Stimulated activated naive CD8-positive, alpha-beta T cell treated with anti-CD3 and anti-CD28 coated beads, Interleukin-15, Interleukin-2, amounts not matched to agents 100 U/mL and 50 U/mL, for 24 hours (primary cell): ENCODE data around the gene NOBOX.
"Not testable (repeated sequence)": the region's sequence is repeated elsewhere in the genome, so short reads cannot be mapped to it uniquely, and the experiment has no call there.

Source experiments
- ATAC-seq: fragments of 150-1000 bp; cut with Tn5 transposase; one replicate; pipeline ENCODE4 v1.10.0; 2021
- DNase-seq: peaks from one replicate; pipeline ENCODE4 v3.0.0; 2021

The NOBOX gene

GRCh38 chr7:144391014-144391413 lies 12.5 kb downstream of the NOBOX start:
- DNase-seq (no peak), ATAC-seq (no peak)

- DNase-seq = no peak
Measured at GRCh38 chr7:144390481-144390880, 13.0 kb downstream of the NOBOX start.

GRCh38 chr7:144388950-144389349 lies 14.5 kb downstream of the NOBOX start:
- ATAC-seq (no peak), DNase-seq (no peak)

More at GRCh38 chr7:144390481-144390880, 13.0 kb downstream of the NOBOX start:
- no peak for ATAC-seq

GRCh38 chr7:144386741-144387140 lies 16.8 kb downstream of the NOBOX start:
- DNase-seq = no peak
- peak; percentile 38 for ATAC-seq

DNA sequence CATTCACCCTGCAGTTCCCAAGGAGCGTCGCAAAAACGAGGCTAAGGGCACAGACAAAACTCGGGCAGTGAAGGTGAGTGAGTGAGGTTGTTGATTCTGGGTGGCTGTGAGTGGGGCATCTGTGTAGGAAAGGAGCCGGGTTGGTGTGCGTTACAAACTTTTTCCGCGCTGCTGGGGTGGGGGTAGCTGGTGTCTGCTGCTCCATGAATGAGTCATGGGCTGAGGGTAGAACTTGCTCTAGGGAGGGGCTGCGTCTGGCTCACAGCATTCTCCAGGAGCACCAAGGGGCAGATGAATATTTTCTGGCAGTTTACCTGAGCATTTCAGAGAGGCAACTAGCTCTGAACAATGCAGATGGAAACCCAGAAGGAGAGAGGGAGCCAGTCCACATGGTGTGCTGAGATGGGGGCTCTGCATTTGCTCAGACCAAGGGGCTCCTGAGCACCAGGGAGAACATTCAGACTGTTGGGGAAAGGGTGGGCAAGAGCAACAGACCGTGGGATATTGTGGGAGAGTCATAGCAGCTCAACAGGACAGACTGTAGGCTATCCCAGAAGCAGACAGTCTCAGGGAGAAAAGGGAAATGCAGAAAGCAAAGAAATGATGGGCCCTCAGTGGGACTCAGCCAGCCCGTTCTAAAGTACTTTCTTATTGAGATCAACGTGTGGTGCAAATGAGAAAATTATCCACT lies 18.8 kb downstream of the NOBOX start:
- ATAC-seq (peak; percentile 92), DNase-seq (peak; percentile 66)

DNA sequence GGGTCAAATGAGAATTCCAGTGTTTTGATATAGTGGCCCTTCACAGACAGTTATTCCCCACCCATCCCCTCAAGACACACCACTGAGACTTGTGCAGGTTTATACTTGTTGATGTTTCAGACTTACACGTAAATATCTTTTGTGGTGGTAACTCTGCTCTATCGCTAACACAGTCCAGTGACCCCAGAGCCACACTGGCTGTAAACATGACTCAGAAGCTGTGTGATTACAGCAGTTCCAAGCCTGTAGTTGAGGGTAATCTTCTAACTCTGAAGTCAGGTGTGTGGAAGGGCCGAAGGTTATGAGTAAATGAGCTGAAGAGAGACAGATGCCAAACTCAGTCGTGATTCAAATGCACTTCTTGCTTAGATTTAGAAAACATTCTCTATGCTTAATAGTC lies 19.4 kb downstream of the NOBOX start:
- ATAC-seq (peak; percentile 40), DNase-seq (no peak)

GRCh38 chr7:144379776-144380384 lies 23.6 kb downstream of the NOBOX start:
- no peak for ATAC-seq

DNA sequence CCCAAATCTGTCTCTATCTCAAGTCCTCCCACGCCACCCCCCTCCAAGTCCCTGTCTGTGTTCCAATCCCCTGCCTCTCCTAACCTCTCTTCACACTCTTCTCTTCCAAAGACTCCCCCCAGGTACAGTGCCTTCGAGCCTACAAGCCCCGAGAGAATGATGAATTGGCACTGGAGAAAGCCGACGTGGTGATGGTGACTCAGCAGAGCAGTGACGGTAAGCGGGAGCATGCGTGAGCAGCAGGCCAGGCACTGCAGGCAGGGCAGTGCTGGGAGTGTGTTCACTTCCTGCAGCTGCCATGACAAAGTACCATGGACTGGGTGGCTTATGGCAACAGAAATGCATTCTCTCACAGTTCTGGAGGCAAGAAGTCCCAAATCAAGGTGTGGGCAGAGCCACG lies 24.8 kb downstream of the NOBOX start:
- ATAC-seq (no peak), DNase-seq (no peak)

More at GRCh38 chr7:144379776-144380384, 23.6 kb downstream of the NOBOX start:
- no peak for DNase-seq

DNA sequence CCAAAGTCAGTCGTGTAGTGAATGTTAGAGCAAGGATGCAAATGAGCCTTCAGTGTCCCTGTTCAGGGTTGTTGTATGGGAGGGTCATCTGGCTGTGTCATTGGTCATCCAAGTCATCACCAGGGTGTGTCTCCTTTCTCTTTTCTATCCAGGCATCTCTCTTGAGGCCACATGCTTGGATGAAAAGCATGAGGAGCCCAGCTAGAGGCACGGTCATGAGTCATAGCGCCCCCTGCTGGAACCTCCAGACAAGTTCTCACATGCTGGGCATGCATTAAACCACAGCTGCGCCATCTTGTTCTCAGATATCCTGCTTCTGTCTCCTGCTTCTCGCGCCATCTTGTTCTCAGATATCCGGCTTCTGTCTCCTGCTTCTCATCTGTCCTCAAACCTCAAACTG lies 34.3 kb downstream of the NOBOX start:
- DNase-seq, ATAC-seq: not testable (repeated sequence)

- ATAC-seq, DNase-seq: not testable (repeated sequence)
Measured at GRCh38 chr7:144367250-144367649, 36.2 kb downstream of the NOBOX start.

- ATAC-seq, DNase-seq: not testable (repeated sequence)
Measured at GRCh38 chr7:144365523-144365922, 38.0 kb downstream of the NOBOX start.

- ATAC-seq, DNase-seq: not testable (repeated sequence)
Measured at GRCh38 chr7:144362061-144362460, 41.4 kb downstream of the NOBOX start.

DNA sequence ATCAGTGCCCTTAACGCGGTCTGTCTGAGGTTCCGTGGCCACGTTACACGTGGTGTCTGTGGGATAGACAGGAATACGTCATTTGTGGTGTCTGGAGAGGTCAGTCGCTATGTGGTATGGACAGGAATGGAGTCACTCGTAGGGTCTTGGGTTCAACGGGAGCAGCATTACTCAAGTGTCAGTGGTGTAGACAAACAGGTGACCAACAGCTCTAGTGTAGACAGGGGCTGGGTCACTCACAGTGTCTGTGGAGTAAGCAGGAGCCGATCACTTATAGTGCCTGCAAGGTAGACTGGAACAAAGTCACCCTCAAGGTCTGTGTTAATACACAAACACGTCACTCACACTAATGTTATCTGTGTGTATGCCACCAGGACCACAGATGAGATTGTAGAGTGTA lies 46.6 kb downstream of the NOBOX start:
- not testable (repeated sequence) for ATAC-seq, DNase-seq

DNA sequence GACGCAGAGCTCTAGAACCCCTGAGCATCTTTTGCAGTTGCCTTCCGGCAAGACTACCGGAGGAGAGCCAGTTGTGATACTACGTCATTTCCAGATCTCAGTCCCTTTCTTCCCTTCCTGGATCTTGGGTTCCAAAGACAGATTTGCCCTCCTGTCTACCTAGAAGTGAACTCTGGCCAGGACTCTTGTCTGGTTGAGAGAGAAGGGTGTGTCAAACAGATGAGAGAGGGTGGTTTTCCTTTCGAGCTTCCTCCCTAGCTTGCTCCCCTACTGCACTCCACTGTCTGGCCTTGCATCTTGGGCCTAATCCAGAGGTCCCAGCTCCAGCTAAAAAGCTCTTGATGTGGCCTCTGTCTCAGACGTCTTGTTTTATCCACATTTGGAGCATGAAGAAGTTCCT lies 47.3 kb downstream of the NOBOX start:
- not testable (repeated sequence) for ATAC-seq, DNase-seq

GRCh38 chr7:144355176-144355822 lies 48.2 kb downstream of the NOBOX start, which contains the start of gene ARHGEF5:
TSS of gene ARHGEF5 (plus strand) at chr7:144355402. CDS start at chr7:144362670, 7,268 bp downstream.
- not testable (repeated sequence) for DNase-seq
- ATAC-seq = peak; percentile 73

GRCh38 chr7:144351667-144352066 lies 51.8 kb downstream of the NOBOX start:
- DNase-seq, ATAC-seq: not testable (repeated sequence)

DNA sequence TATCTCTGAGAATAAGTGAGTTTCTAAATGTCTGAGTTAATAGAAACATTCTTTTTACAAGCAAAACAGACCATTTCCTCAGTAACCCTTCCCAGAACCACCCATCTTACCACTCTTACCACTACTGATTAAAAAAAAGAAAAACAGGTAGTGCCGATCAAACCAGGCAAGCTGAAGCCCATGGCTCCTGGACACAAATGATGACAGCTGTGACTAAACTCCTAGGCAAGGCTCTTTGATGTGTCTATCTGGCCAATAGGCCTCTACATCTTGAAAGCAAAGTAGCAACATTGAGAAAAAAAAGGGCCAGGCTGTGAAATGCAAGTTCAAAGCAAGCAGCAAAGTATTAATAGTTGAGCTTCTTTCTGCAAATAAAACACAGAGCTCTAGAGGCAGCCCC lies 54.9 kb downstream of the NOBOX start:
- not testable (repeated sequence) for ATAC-seq, DNase-seq
